GM18907 (cell line): Measurements from ENCODE around the gene CTNNB1.

Experiments
- ATAC-seq: cut with Tn5 transposase; IDR thresholded peaks from one replicate; pipeline ENCODE4 v1.9.1; 2021; ENCODE audit warnings: mild to moderate bottlenecking, moderate library complexity; ENCODE audit not compliant: unreplicated experiment

The CTNNB1 gene

GRCh38 chr3:41198950-41199865, at the start of gene CTNNB1:
CTNNB1 (plus strand) TSS chr3:41199505; CDS start chr3:41224069, 24,564 bp downstream.
- peak; percentile 82 for ATAC-seq

DNA sequence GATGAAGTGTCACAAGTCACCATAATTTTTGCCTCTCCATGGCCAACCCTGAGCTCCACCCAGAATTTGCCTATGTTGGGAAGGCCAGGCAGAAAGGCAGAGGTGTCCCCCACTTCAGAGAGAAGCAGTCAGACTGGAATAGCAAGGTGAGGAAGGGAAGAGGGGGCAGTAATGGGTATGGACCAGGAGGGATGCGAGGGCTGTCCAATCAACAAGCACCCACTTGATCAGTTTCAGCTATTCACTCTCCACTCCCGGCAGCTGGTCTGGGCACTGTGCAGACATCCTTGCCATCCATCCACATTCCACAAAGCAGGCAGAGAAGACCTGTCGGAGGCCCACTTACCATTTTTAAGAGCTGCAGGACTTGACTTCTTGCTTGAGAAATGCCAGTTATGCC, 43.5 kb upstream of the CTNNB1 start:
- no peak for ATAC-seq

GRCh38 chr3:41158947-41159346, 40.4 kb upstream of the CTNNB1 start:
- ATAC-seq: no peak

GRCh38 chr3:41159588-41160189, 39.6 kb upstream of the CTNNB1 start:
- no peak for ATAC-seq

DNA sequence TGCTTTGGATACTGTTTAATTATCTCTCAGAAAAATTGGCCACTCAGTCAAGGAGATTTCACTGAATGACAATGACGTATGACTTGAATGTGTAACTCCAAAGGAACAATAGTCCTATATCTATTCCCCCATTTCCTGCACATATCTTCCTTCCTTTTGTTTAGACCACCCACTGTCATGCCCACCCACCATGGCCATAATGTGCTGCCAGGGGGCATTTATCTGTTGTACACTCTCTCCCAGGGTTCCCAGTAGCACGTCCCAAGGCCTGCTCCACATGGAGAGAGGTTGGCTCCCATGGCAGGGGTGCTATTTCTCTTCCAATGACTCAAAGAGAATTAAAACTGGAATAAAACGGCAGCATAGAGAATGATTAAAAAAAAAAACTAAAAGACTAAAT, 36.8 kb upstream of the CTNNB1 start:
- no peak for ATAC-seq

- no peak for ATAC-seq
These were observed 36.3 kb upstream of the CTNNB1 start for GRCh38 chr3:41163006-41163405.

- ATAC-seq: no peak
These were observed 35.9 kb upstream of the CTNNB1 start for GRCh38 chr3:41163421-41163820.

DNA sequence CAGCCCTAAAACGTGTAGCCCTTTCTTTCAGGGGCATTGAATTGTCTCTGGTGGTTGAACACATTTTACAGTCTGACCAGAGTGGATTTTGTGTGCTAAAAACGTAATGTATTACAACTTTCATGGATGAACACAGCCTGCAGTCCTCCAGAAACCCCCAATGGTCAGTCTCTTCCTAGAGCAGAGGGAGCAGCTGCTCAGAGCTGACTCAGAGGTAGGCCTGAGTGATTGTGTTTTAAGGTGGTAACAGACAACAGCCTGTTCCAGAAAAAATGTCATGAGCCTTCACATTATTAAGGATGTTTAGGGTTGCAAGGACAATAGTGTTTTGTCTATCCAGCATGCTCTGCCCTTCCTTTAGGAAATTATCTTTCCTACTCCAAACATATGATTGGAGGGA, 34.5 kb upstream of the CTNNB1 start:
- ATAC-seq: no peak

DNA sequence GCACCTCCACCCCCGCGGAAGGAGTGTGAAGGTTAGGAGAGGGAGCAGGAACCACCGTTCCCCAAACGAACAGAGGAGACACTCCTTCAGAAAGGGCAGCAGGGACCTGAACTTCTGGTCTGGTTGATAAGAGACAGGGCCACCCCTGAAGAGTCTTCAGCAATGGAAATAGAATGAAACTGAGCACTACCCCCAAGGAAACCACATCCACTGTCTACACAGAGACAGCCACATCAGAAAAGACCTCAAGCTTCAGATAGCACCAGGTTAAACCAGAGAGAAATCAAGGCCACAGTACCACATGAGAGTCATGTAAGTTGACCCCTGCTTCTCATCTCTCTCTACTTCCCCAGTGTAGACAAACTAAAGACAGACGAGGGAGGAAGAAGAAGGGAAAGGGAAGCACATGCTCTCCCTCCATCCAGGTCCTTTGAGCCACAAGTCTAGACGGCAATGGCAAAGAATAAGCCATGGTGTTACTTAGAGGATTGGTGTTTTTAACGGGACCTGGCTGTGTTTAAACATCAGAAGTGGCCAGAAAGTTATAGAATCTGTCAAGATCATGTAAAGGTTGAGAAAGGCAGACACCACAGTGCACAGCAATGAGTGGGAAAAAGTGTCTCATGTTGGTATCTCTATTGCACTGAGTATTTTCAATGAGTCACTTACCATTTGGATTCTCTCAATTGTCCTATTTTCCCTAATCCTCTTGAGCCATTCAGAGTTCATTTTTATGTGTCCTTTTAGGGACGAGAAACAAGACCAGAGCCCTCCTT, 31.4 kb upstream of the CTNNB1 start:
- no peak for ATAC-seq

GRCh38 chr3:41169023-41169422, 30.3 kb upstream of the CTNNB1 start:
- ATAC-seq: no peak

DNA sequence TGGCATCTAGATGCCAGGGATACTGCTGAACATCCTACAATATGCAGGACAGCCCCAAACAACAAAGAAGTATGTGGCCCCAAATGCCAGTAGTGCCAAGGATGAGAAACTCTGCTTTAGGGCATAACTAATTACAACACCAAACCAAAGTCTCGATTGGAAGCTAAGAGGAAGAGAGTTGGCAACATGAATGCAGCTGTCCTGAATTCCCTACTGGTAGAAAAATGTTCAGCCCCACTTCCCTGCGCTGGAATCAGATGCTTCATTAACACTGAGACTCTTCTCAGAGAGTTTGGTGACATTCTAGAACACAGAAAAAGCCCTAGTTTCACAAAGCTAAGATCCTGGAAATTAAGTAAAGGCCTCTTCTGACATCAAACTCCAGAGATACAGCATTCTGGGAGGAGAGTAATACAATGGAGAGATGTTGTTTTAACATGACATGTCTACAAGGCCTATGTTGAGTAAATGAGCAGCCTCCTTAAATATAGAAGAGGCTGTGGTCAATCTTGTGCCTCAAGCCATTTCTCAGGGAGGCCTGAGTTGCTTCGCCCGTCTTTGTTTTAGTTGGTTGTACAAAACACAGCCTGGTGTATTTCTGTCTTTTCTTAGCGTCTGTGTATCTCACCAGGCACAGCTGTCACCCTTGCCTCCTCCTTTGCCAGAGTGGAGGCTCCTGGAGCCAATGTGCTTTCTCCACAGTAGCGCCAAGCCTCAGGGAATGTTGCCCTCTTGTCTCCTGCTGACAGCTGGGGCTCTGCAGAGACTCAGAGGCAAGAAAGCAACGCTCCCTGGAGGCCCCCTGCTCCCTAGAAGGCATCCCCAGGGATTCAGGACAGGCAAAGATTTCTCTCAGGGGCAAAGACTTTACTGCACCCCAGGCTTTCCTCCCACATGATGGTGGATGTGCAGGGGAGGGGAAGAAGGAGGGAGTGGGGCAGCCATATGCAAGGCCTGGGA, 25.1 kb upstream of the CTNNB1 start:
- no peak for ATAC-seq

- no peak for ATAC-seq
These were observed 23.9 kb upstream of the CTNNB1 start for GRCh38 chr3:41175365-41175764.

DNA sequence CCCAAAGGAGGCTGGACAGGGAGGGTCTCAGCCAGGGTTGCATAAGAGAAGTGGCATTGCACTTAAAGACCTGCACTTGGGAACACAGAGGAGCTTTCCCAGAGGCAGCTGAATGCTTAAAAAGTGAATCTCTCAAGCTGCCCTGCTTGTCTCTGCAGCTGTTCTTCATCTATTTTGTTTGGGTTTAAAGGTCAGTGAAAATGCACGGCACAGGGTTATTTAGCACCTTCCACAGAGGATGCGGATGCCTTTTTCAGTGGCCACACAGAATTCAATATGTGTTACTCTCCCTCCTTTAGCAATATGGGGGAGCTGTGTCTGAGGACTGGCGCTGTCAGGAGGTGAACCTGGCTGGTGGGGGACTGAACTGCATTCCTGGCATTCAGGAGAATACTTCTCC, 22.7 kb upstream of the CTNNB1 start:
- ATAC-seq: no peak

- no peak for ATAC-seq
These were observed 20.7 kb upstream of the CTNNB1 start for GRCh38 chr3:41178576-41178975.

DNA sequence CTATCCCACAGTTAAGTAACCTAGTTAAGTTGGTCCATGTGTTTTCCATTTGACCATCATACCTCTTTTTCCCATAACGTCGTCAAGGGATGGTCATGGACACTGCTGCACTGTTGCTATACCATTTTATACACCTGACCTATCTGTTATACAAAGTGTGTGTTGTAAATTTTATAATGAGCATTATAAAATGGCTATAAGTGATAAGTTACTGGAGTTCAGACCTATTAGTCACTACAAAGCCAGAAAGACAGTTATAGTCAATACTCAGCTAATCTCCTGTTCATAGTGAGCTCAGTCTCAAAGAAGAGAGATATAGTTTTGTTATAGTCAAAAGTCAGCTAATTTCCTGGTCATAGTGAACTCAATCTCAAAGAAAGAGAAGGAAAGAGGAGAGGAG, 18.9 kb upstream of the CTNNB1 start:
- no peak for ATAC-seq

GRCh38 chr3:41182504-41183059, 16.7 kb upstream of the CTNNB1 start:
- ATAC-seq: no peak

DNA sequence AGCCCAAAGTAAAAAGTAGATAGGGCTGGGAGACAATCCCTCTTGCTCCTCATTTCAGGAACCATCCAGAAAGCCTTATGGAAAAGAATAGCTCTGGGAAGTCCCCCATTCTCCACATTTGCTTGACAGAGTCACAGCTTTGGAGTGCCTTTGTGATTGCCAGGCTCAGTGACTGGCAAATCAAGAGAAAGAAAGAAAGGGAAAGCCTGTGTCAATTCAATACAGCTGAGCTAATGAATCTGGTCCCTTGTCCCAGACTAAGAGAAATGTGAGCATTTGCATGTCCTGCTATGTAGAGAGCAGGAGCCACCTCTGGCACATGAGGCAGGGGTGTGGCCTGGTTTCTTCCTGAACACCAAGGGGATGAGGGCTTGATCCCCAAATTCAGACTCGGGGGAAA, 14.9 kb upstream of the CTNNB1 start:
- ATAC-seq: no peak

GRCh38 chr3:41186297-41186696, 13.0 kb upstream of the CTNNB1 start:
- ATAC-seq: no peak

GRCh38 chr3:41188306-41188705, 11.0 kb upstream of the CTNNB1 start:
- no peak for ATAC-seq
